KMS-11 (cell line): ENCODE results near the gene MIA3.

ENCODE experiments used
- H2AFZ ChIP-seq: fragments of 200-600 bp; sonication (generic); 2 replicates; pipeline ENCODE4 v1.6.1; 2016; ENCODE audit warnings: antibody characterized with exemption, mixed run types, low read depth
- H3K27ac ChIP-seq: fragments of 200-600 bp; sonication (generic); 2 replicates; pipeline ENCODE4 v1.6.1; 2016; ENCODE audit warnings: mild to moderate bottlenecking, mixed run types
- H3K27me3 ChIP-seq: fragments of 200-600 bp; sonication (generic); 2 replicates; pipeline ENCODE4 v1.6.1; 2017; ENCODE audit warnings: mild to moderate bottlenecking, low read depth, mixed run types, moderate library complexity; ENCODE audit not compliant: insufficient read depth
- H3K36me3 ChIP-seq: fragments of 200-600 bp; sonication (generic); 2 replicates; pipeline ENCODE4 v1.6.1; 2017; ENCODE audit warnings: mild to moderate bottlenecking, mixed run types; ENCODE audit not compliant: insufficient read depth
- H3K4me1 ChIP-seq: fragments of 200-600 bp; sonication (generic); 2 replicates; pipeline ENCODE4 v1.6.1; 2016; ENCODE audit warnings: mild to moderate bottlenecking, low read depth, mixed run types; ENCODE audit not compliant: poor library complexity, severe bottlenecking
- H3K4me2 ChIP-seq: fragments of 200-600 bp; sonication (generic); 2 replicates; pipeline ENCODE4 v1.7.0; 2016; ENCODE audit warnings: mild to moderate bottlenecking, mixed run types
- H3K4me3 ChIP-seq: fragments of 200-600 bp; sonication (generic); IDR thresholded peaks from 2 replicates; pipeline ENCODE4 v1.6.1; 2017; ENCODE audit warnings: low read depth, low read length, mixed read lengths; ENCODE audit not compliant: insufficient read depth
- H3K79me2 ChIP-seq: fragments of 200-600 bp; sonication (generic); 2 replicates; pipeline ENCODE4 v1.6.1; 2016; ENCODE audit warnings: low read depth, mixed run types; ENCODE audit not compliant: insufficient read depth
- H3K9ac ChIP-seq: fragments of 200-600 bp; sonication (generic); 2 replicates; pipeline ENCODE4 v1.6.1; 2016; ENCODE audit warnings: mild to moderate bottlenecking, mixed run types
- H4K20me1 ChIP-seq: fragments of 200-600 bp; sonication (generic); 2 replicates; pipeline ENCODE4 v1.6.1; 2016; ENCODE audit warnings: mild to moderate bottlenecking, mixed run types; ENCODE audit not compliant: insufficient read depth
- CTCF ChIP-seq: fragments of 200-600 bp; sonication (generic); conservative IDR thresholded peaks from 2 replicates; pipeline ENCODE4 v1.6.1; 2017; ENCODE audit warnings: low read depth, mild to moderate bottlenecking, antibody characterized with exemption, low read length, moderate library complexity, mixed read lengths

The MIA3 gene

DNA sequence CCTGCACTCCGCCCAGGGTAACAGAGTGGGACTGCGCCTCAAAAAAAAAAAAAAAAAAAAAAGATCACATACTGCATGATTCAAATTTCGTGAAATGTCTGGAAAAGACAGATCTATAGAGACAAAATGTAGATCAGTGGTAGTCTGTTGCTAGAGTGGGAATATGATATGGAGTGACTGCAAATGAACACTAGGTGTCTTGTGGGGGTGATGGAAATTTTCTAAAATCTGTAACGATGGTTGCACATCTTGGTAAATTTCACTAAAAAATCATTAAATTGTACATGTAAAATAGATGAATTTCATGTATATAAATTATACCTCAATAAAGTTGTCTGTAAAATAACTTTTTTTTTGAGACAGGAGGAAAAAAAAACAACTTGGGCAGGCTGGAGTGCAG, 88.9 kb downstream of the MIA3 start:
- H3K36me3 ChIP-seq = 0 out of 2 replicates have a peak, but pooled peaks cover 3% of the 10 kb centered on the region
- TF ChIP-seq CTCF = peak; percentile 33; the same call in 1 of the 2 replicates
- H3K27me3 ChIP-seq = no peaks in the 10 kb centered on the region
- H3K4me1 ChIP-seq = peaks cover 8% of the 10 kb centered on the region
- no peak overlapping the region for H2AFZ ChIP-seq
- no peak overlapping the region for H3K9ac ChIP-seq
- no peak overlapping the region for H3K4me2 ChIP-seq
- no peak overlapping the region for H3K27ac ChIP-seq
- no peaks in the 10 kb centered on the region for H4K20me1 ChIP-seq
- peaks cover 37% of the 10 kb centered on the region for H3K79me2 ChIP-seq
- no peak overlapping the region for H3K4me3 ChIP-seq

DNA sequence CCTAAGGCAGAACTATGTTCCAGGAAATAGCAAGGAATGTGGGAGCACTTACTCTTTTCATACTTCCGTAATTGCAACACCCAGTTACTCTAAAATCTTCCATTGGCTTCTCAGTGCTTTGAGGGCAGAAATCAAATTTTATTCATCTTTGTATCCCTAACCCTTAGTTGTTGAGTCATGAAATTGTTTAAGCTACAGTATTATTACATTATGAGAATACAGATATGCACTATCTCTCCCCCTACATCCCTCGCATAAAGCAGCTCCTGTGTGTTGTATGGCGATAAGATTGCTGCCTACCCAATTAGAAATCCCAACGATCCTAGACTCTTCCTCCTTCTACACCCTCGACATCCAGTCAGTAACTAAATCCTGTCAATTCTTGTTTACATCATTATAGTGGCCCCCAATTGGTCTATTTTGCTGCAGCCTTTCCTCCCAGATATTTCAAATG, 91.8 kb downstream of the MIA3 start:
- H4K20me1 ChIP-seq = no peaks in the 10 kb centered on the region
- H3K36me3 ChIP-seq = no peaks in the 10 kb centered on the region
- peaks cover 45% of the 10 kb centered on the region for H3K79me2 ChIP-seq
- no peak overlapping the region for H3K9ac ChIP-seq
- H2AFZ ChIP-seq = no peak overlapping the region
- TF ChIP-seq CTCF = no peak
- H3K4me2 ChIP-seq = peak overlapping the region; percentile 82; the same call in 1 of the 2 replicates
- no peaks in the 10 kb centered on the region for H3K27me3 ChIP-seq
- H3K27ac ChIP-seq = no peak overlapping the region
- peaks cover 16% of the 10 kb centered on the region for H3K4me1 ChIP-seq
- H3K4me3 ChIP-seq = no peak overlapping the region

DNA sequence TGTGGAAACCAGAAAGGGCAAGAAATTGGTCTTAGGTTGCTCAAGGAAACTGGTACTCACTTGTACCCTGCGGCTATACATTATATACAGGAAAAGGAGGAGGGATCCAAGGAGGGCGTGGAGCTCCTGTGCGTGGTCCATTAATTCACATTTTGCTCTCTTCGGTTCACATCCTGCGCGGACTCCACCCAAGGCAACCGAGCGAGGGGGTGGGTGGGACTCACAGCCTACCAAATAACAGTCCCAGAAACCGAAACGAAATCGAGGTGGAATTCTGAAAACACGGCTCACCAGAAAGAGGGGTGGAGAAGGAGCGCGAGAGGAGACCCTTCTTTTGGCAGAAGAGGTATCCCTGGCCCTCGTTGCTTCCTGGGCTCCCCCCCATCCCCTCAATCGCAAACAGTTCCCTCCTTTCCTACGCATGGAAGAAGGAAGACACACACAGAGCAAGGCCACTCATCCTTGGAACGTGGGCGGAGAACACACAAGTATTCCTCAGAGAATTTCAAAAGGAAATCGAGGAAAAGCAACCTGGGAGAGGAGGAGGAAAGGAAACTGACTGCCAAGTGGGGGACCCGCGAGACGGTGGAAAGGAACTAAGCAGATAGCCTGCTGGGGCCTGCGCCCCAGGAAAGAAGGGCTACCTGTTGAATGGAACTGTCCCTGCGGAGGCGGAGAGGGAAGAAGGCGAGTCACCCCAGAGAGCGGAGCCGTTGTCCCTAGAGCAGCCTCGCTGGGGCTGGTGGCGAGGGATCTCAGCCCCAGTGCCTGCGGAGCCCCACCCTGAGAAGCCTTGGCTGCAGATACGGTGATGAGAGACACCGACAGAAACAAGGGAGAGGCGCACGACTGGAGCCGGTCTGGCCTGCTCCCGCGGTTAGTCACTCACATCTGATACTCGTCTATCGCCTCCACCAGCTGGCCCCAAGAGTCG, 93.7 kb downstream of the MIA3 start:
- Histone ChIP-seq H3K27me3 (no peaks in the 10 kb centered on the region), H3K4me1 (peaks cover 16% of the 10 kb centered on the region), H3K4me2 (peak overlapping the region; percentile 82), H3K36me3 (no peaks in the 10 kb centered on the region), H3K9ac (peak overlapping the region; percentile 55; the same call in 1 of the 2 replicates), H3K4me3 (peak overlapping the region; percentile 78), H2AFZ (peak overlapping the region; percentile 77), H3K27ac (peak overlapping the region; percentile 58), H4K20me1 (no peaks in the 10 kb centered on the region), H3K79me2 (peaks cover 41% of the 10 kb centered on the region)
- TF ChIP-seq CTCF = no peak

DNA sequence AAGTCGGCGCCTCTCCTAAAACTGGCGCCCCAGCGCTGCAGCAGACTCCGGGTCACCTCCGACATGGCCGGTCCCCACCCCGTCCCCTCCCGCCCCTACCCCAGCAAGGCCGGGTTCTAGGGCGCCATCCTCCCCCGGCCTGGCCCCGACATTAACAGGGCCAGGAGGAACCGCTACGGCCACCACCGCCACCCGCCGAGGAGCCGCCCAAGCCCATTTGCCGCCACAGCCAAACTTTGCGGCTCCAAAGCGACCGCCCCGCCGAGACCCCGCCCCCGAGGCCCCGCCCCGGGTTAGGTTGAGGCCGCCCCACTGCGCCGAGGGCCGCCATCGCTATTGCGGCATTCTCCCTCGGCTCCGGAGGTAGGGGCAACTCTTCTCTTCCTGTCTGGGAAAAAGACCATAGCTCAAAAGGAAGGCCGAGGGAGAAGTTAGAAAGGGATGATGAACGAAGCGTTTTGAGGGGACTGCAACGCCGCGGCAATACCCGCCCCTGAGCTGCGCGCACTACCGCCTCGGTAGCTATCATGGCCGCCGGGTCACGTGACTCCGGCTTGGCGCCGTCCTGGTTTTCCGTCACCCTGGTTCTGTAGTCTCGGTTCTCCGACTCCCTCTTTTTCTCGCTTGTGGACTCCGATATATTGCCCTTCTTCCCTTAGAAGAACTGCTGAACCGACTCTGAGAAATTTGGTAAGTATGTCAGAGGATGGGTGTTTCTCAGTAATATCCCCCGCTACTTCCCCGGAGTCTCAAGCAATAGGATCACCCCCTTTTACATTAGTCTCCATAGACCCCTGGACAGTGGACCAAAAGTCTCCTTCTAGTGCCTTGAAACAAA, 94.6 kb downstream of the MIA3 start, which contains the start of the genes AIDA and BROX:
Gene AIDA (minus strand): TSS at position 239 of the 838 bp plus-strand sequence. CDS start 174 bp downstream, at position 65.
Gene BROX (plus strand): TSS at position 312 of the 838 bp plus-strand sequence. CDS start 3,136 bp downstream, outside the sequence.
- no peaks in the 10 kb centered on the region for H4K20me1 ChIP-seq
- H3K4me1 ChIP-seq = peaks cover 16% of the 10 kb centered on the region
- peak within 1 kb of the TSS; percentile 75 for H3K9ac ChIP-seq
- peak within 1 kb of the TSS; percentile 82 for H3K4me2 ChIP-seq
- H3K36me3 ChIP-seq = no peaks in the 10 kb centered on the region
- peak within 1 kb of the TSS; percentile 80 for H3K27ac ChIP-seq
- H3K27me3 ChIP-seq = no peaks in the 10 kb centered on the region
- peaks cover 41% of the 10 kb centered on the region for H3K79me2 ChIP-seq
- peak within 1 kb of the TSS; percentile 93 for H3K4me3 ChIP-seq
- TF ChIP-seq CTCF = no peak
- peak within 1 kb of the TSS; percentile 92 for H2AFZ ChIP-seq
